SK-N-SH (cell line): ENCODE data around the gene SPATA24. TPM values are rescaled to one million over a fixed set of nuclear protein-coding genes. Genes with fewer than 3 reads are reported as not detected.

ENCODE experiments used
- CTCF ChIA-PET: fragments of 300-600, 350-600 bp; formaldehyde crosslinking; extraction: SDS; loops from one replicate; lab custom pipeline; 2021; lab: Yijun Ruan, JAX
- POLR2A ChIA-PET: fragments of 350-600 bp; sonication (Branson Sonifier 250); formaldehyde crosslinking; extraction: SDS; loops from one replicate; lab custom pipeline; 2020; ENCODE audit warnings: antibody characterized with exemption, inconsistent platforms; lab: Yijun Ruan, JAX
- DNase-seq: peaks from one replicate; pipeline ENCODE4 v3.0.0; 2012
- H2AFZ ChIP-seq: fragments of 200-600 bp; sonication (generic); 2 replicates; pipeline ENCODE4 v1.8.1; 2016; ENCODE audit warnings: antibody characterized with exemption, mild to moderate bottlenecking, low read depth
- H3F3A ChIP-seq: fragments of 200-600 bp; sonication (generic); replicated peaks from 2 replicates; pipeline ENCODE3; 2016; ENCODE audit warnings: antibody characterized with exemption, mild to moderate bottlenecking; ENCODE audit not compliant: insufficient read depth
- H3K27ac ChIP-seq, 2 experiments: fragments of 200-500 bp in 1 of 2; fragments of 200-600 bp in 1 of 2; sonication (Bioruptor generic) in 1 of 2; sonication (generic), shearing (Covaris generic) in 1 of 2; 2 replicates each; pipeline versions ENCODE4 v1.5.1 to v1.6.1; 2014 to 2016; ENCODE audit warnings: low read depth in 2 of 2, inconsistent platforms in 1 of 2, low read length in 1 of 2, mild to moderate bottlenecking in 1 of 2, mixed read lengths in 1 of 2
- H3K27me3 ChIP-seq: fragments of 200-600 bp; sonication (generic), shearing (Covaris generic); 2 replicates; pipeline ENCODE4 v1.6.1; 2016; ENCODE audit warnings: mixed run types; ENCODE audit not compliant: insufficient read depth
- H3K36me3 ChIP-seq, 2 experiments: fragments of 200-500 bp in 1 of 2; fragments of 200-600 bp in 1 of 2; sonication (Bioruptor generic) in 1 of 2; sonication (generic) in 1 of 2; replicated peaks in 1 of 2; 2 replicates each; pipeline versions ENCODE3 to v1.5.1; 2014 to 2016; ENCODE audit warnings: low read length in 1 of 2, mild to moderate bottlenecking in 1 of 2; ENCODE audit not compliant: insufficient read depth in 2 of 2, control insufficient read depth in 1 of 2
- H3K4me1 ChIP-seq, 2 experiments: fragments of 200-500 bp in 1 of 2; fragments of 200-600 bp in 1 of 2; sonication (Bioruptor generic) in 1 of 2; sonication (generic), shearing (Covaris generic) in 1 of 2; 2 replicates each; pipeline versions ENCODE4 v1.5.1 to v1.6.1; 2014 to 2016; ENCODE audit warnings: low read depth in 1 of 2, low read length in 1 of 2, mixed run types in 1 of 2; ENCODE audit not compliant: insufficient read depth in 2 of 2, control insufficient read depth in 1 of 2
- H3K4me2 ChIP-seq: fragments of 200-600 bp; sonication (generic), shearing (Covaris generic); 2 replicates; pipeline ENCODE4 v1.6.1; 2017; ENCODE audit warnings: mixed run types
- H3K4me3 ChIP-seq, 2 experiments: fragments of 200-500 bp in 1 of 2; fragments of 200-600 bp in 1 of 2; sonication (Bioruptor generic) in 1 of 2; sonication (generic), shearing (Covaris generic) in 1 of 2; 2 replicates each; pipeline versions ENCODE4 v1.5.1 to v1.8.1; 2014 to 2016; ENCODE audit warnings: low read depth in 2 of 2, inconsistent platforms in 1 of 2, low read length in 1 of 2, mild to moderate bottlenecking in 1 of 2, mixed read lengths in 1 of 2, moderate library complexity in 1 of 2
- H3K79me2 ChIP-seq: fragments of 200-600 bp; sonication (generic); 2 replicates; pipeline ENCODE4 v1.8.1; 2017; ENCODE audit warnings: mild to moderate bottlenecking; ENCODE audit not compliant: insufficient read depth
- H3K9ac ChIP-seq: fragments of 200-600 bp; sonication (generic); 2 replicates; pipeline ENCODE4 v1.6.1; 2017; ENCODE audit warnings: mixed run types
- H3K9me2 ChIP-seq: fragments of 200-600 bp; sonication (generic); 2 replicates; pipeline ENCODE4 v1.6.1; 2017; ENCODE audit warnings: mixed run types
- H3K9me3 ChIP-seq: fragments of 200-600 bp; sonication (generic); 2 replicates; pipeline ENCODE4 v1.6.1; 2017; ENCODE audit warnings: mixed run types, mild to moderate bottlenecking, moderate library complexity
- H4K20me1 ChIP-seq: fragments of 200-600 bp; sonication (generic); 2 replicates; pipeline ENCODE4 v1.6.1; 2017; ENCODE audit warnings: mild to moderate bottlenecking, mixed run types; ENCODE audit not compliant: insufficient read depth
- CHD2 ChIP-seq: fragments of 150-350 bp; IDR thresholded peaks from 2 replicates; pipeline ENCODE4 v1.6.1; 2018; ENCODE audit warnings: low read length; ENCODE audit not compliant: partially characterized antibody
- CTCF ChIP-seq: fragments of 200-600 bp; sonication (generic); IDR thresholded peaks from 2 replicates; pipeline ENCODE4 v1.6.1; 2017; ENCODE audit warnings: antibody characterized with exemption, mild to moderate bottlenecking, moderate library complexity
- ELF1 ChIP-seq: IDR thresholded peaks from 2 replicates; pipeline ENCODE4 v1.4.0; 2012
- FOSL2 ChIP-seq: IDR thresholded peaks from 2 replicates; pipeline ENCODE4 v1.4.0; 2012; ENCODE audit warnings: low read depth, mild to moderate bottlenecking, moderate library complexity, borderline replicate concordance
- GABPA ChIP-seq: IDR thresholded peaks from 2 replicates; pipeline ENCODE4 v1.4.0; 2012; ENCODE audit warnings: low read depth, mild to moderate bottlenecking
- GATA2 ChIP-seq: sonication (generic); formaldehyde crosslinking; IDR thresholded peaks from 2 replicates; pipeline ENCODE4 v1.5.0; 2020; ENCODE audit warnings: mild to moderate bottlenecking, missing genetic modification reagents
- IRF3 ChIP-seq: fragments of 150-350 bp; IDR thresholded peaks from 2 replicates; pipeline ENCODE4 v1.6.1; 2016; ENCODE audit warnings: mild to moderate bottlenecking, low read depth, low read length
- JUND ChIP-seq: IDR thresholded peaks from 2 replicates; pipeline ENCODE4 v1.4.0; 2012
- MXI1 ChIP-seq: IDR thresholded peaks from 2 replicates; pipeline ENCODE4 v1.6.1; 2012; ENCODE audit warnings: mild to moderate bottlenecking, low read depth, low read length, improper control_type of control experiment
- NRF1 ChIP-seq: IDR thresholded peaks from 2 replicates; pipeline ENCODE4 v1.6.1; 2012; ENCODE audit warnings: low read depth, mild to moderate bottlenecking, low read length
- RAD21 ChIP-seq: IDR thresholded peaks from 2 replicates; pipeline ENCODE4 v1.6.1; 2012; ENCODE audit warnings: mild to moderate bottlenecking, low read length
- RCOR1 ChIP-seq: fragments of 150-350 bp; IDR thresholded peaks from 2 replicates; pipeline ENCODE4 v1.6.1; 2017; ENCODE audit warnings: antibody characterized with exemption, low read length
- RXRA ChIP-seq: IDR thresholded peaks from 2 replicates; pipeline ENCODE4 v1.4.0; 2012; ENCODE audit warnings: low read depth, mild to moderate bottlenecking, borderline replicate concordance
- SMC3 ChIP-seq: IDR thresholded peaks from 2 replicates; pipeline ENCODE4 v1.6.1; 2012; ENCODE audit warnings: low read depth, low read length, improper control_type of control experiment
- TAF1 ChIP-seq: IDR thresholded peaks from 2 replicates; pipeline ENCODE4 v1.6.1; 2012; ENCODE audit warnings: low read depth, mild to moderate bottlenecking, low read length, moderate library complexity, borderline replicate concordance
- TEAD4 ChIP-seq: IDR thresholded peaks from 2 replicates; pipeline ENCODE4 v1.4.0; 2012; ENCODE audit warnings: mild to moderate bottlenecking, borderline replicate concordance; ENCODE audit not compliant: insufficient read depth
- USF1 ChIP-seq: IDR thresholded peaks from 2 replicates; pipeline ENCODE4 v1.4.0; 2012; ENCODE audit warnings: low read depth, borderline replicate concordance
- USF2 ChIP-seq: fragments of 150-350 bp; IDR thresholded peaks from 2 replicates; pipeline ENCODE4 v1.6.1; 2017; ENCODE audit warnings: antibody characterized with exemption, low read length, low read depth, borderline replicate concordance
- WGBS: methylation state at CpG from one replicate; pipeline ENCODE4 v1.1.6; 2017; ENCODE audit warnings: low lambda C conversion rate; 5-methylcytosine and 5-hydroxymethylcytosine counted together
- polyA plus RNA-seq, 3 experiments: library from polyadenylated mRNA; depleted of rRNA; stranded (reverse); fragments of >200 nt; gene quantifications; 2 replicates each; pipeline ENCODE4 v1.2.3, GENCODE V29; 2012

SPATA24 gene
- polyA plus RNA-seq, 1 of the 3 experiments (the other 2 are of a cell fraction) = 7.6 TPM

GRCh38 chr5:139384591-139385051 is 19.3 kb downstream of the SPATA24 start:
- POLR2A ChIA-PET = no interaction called here
- H3K4me3 ChIP-seq = no peak overlapping the region
- no peak overlapping the region for H2AFZ ChIP-seq
- 90% methylated on average over 5 of the region's 9 CpGs for WGBS
- H3K9ac ChIP-seq = no peak overlapping the region
- H3K27me3 ChIP-seq = no peaks in the 10 kb centered on the region
- no peaks in the 10 kb centered on the region for H3K9me3 ChIP-seq
- CTCF ChIA-PET = interaction anchor here (1.2 kb wide), 1 partner anchor 129 kb away, joined by 3 read pairs; no protein-coding TSS in a partner anchor
- no peaks in the 10 kb centered on the region for H3K9me2 ChIP-seq
- H3K4me1 ChIP-seq = peaks cover 0 to 23% of the 10 kb centered on the region in 2 experiments; a peak in 1 of 4 replicates
- DNase-seq = no peak
- no peaks in the 10 kb centered on the region for H3K79me2 ChIP-seq
- H3K36me3 ChIP-seq = no peaks in the 10 kb centered on the region
- TF ChIP-seq ELF1 = no peak
- no peak for TF ChIP-seq NRF1
- no peak for TF ChIP-seq GATA2 (CRISPR knock-in tag)
- TF ChIP-seq FOSL2 = no peak
- no peak for TF ChIP-seq TAF1
- TF ChIP-seq RCOR1 = no peak
- TF ChIP-seq, all 33 proteins: peak for 0
- H3F3A ChIP-seq = no peaks in the 10 kb centered on the region
- H3K27ac ChIP-seq = no peak overlapping the region
- no peak overlapping the region for H3K4me2 ChIP-seq
- no peaks in the 10 kb centered on the region for H4K20me1 ChIP-seq

GRCh38 chr5:139383993-139384590 is 19.8 kb downstream of the SPATA24 start:
- no peak for DNase-seq
- Histone ChIP-seq H3K9me3 (no peaks in the 10 kb centered on the region), H3K27me3 (no peaks in the 10 kb centered on the region), H3K27ac (no peak overlapping the region), H4K20me1 (no peaks in the 10 kb centered on the region), H3K36me3 (no peaks in the 10 kb centered on the region), H3K9ac (no peak overlapping the region), H3K4me1 (peaks cover 0 to 23% of the 10 kb centered on the region in 2 experiments; a peak in 1 of 4 replicates), H3K9me2 (no peaks in the 10 kb centered on the region), H3F3A (no peaks in the 10 kb centered on the region), H3K4me2 (no peak overlapping the region), H2AFZ (no peak overlapping the region), H3K4me3 (no peak overlapping the region), H3K79me2 (no peaks in the 10 kb centered on the region)
- no peak for TF ChIP-seq RXRA
- TF ChIP-seq IRF3 = no peak
- TF ChIP-seq RAD21 = no peak
- no peak for TF ChIP-seq ELF1
- no peak for TF ChIP-seq CHD2
- TF ChIP-seq NRF1 = no peak
- TF ChIP-seq TEAD4 = no peak
- TF ChIP-seq SMC3 = no peak
- no peak for TF ChIP-seq GATA2 (CRISPR knock-in tag)
- no peak for TF ChIP-seq CTCF
- TF ChIP-seq MXI1 = no peak
- TF ChIP-seq JUND = no peak
- no peak for TF ChIP-seq GABPA
- no peak for TF ChIP-seq USF2
- no peak for TF ChIP-seq USF1
- ChIA-PET CTCF (interaction anchor here (1.2 kb wide), 1 partner anchor 129 kb away, joined by 3 read pairs; no protein-coding TSS in a partner anchor), POLR2A (interaction anchor here (1.4 kb wide), 1 partner anchor 19 kb away, joined by 5 read pairs; no protein-coding TSS in a partner anchor)
- 76% methylated on average over 6 of the region's 7 CpGs for WGBS
